Bronchial epithelial cell (primary cell): ENCODE data around the gene CPNE8. TPM values are rescaled to one million over a fixed set of nuclear protein-coding genes. Genes with fewer than 3 reads are reported as not detected.
"Not testable (repeated sequence)": the region's sequence is repeated elsewhere in the genome, so short reads cannot be mapped to it uniquely, and the experiment has no call there.

Source experiments
- DNase-seq: peaks from one replicate; pipeline ENCODE4 v3.0.0-alpha.2; 2010; ENCODE audit warnings: low read depth
- FAIRE-seq: peaks from 2 replicates; lab custom pipeline; 2011; peaks lifted over from hg19 to GRCh38; lab: Jason Lieb, UNC
- H3K27me3 ChIP-seq: 2 replicates; pipeline ENCODE4 v1.5.1; 2011; ENCODE audit warnings: low read length; ENCODE audit not compliant: control insufficient read depth, insufficient read depth
- H3K36me3 ChIP-seq: 2 replicates; pipeline ENCODE4 v1.5.1; 2011; ENCODE audit warnings: low read length; ENCODE audit not compliant: control insufficient read depth, insufficient read depth
- H3K4me3 ChIP-seq: 2 replicates; pipeline ENCODE4 v1.5.1; 2011; ENCODE audit warnings: mild to moderate bottlenecking, low read depth, low read length, control low read depth
- total RNA-seq: library from RNA; depleted of rRNA; stranded (reverse); fragments of >200 nt; gene quantifications from 2 replicates; pipeline ENCODE4 v1.2.1, GENCODE V29; 2014
- TF ChIP-seq, protein P1 (sequence below): IDR thresholded peaks from 2 replicates; pipeline ENCODE4 v1.5.1; 2011; ENCODE audit warnings: mild to moderate bottlenecking, moderate library complexity, low read length, control low read depth, inconsistent platforms; ENCODE audit not compliant: insufficient read depth, severe bottlenecking

The CPNE8 gene
- total RNA-seq, 1 donor from 2014 or later = 7.1 TPM

DNA sequence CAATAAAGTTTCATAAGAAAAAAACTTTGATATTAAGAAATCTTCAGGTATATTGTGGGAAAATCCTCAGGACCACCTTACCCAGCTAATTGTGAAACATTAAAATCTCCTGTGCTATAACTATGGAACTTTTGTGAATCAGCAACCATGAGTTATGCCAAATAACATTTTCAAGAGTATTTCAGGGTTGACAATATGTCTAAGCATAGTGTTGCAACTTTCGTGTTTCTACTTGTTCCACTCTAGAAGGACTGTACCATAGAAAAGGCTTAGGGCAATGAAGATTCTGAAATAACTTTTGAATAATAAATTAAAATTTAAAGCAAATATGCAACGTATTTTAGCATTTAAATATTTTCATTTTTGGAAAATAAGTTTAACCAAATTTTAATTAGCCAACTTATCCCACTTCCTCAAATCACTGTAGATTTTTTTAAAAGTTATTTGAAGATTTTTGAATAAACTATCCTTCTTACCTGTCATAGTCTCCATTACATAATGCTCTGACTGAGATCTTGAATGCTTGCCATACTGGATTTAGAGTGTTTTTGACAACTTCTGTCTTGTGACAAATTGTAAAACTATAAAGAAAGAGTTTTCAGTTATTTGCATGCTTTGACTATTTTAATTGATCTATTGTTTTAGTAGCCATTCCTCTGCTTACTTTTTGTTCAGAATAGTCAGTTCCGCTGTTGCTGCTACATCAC is 143.6 kb downstream of the CPNE8 start:
- H3K4me3 ChIP-seq = no peak overlapping the region
- DNase-seq = peak; percentile 96
- H3K27me3 ChIP-seq = no peaks in the 10 kb centered on the region
- TF ChIP-seq, protein P1, sequence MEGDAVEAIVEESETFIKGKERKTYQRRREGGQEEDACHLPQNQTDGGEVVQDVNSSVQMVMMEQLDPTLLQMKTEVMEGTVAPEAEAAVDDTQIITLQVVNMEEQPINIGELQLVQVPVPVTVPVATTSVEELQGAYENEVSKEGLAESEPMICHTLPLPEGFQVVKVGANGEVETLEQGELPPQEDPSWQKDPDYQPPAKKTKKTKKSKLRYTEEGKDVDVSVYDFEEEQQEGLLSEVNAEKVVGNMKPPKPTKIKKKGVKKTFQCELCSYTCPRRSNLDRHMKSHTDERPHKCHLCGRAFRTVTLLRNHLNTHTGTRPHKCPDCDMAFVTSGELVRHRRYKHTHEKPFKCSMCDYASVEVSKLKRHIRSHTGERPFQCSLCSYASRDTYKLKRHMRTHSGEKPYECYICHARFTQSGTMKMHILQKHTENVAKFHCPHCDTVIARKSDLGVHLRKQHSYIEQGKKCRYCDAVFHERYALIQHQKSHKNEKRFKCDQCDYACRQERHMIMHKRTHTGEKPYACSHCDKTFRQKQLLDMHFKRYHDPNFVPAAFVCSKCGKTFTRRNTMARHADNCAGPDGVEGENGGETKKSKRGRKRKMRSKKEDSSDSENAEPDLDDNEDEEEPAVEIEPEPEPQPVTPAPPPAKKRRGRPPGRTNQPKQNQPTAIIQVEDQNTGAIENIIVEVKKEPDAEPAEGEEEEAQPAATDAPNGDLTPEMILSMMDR = no peak
- FAIRE-seq = no peak
- H3K36me3 ChIP-seq = no peaks in the 10 kb centered on the region

DNA sequence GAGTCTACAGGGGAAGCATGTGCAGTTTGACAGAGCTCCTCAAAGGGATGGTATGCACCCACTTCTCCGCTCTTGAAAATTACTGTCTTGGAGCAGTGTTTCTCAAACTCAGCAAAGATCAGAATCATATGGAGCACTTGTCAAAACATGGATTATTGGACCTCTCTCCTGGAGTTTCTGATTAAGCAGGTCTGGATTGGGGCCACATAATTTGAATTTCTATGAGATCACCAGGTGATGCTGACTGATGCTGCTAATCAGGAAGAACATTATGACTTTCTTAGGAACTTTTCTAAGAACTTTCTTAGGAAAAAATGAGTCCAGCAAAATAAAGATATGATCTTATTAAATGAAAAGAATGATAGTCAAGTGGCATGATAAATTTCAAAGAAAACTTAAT is 144.3 kb downstream of the CPNE8 start:
- TF ChIP-seq, protein P1 = no peak
- peak; percentile 59 for DNase-seq
- Histone ChIP-seq H3K4me3 (no peak overlapping the region), H3K36me3 (no peaks in the 10 kb centered on the region), H3K27me3 (no peaks in the 10 kb centered on the region)
- FAIRE-seq = no peak

DNA sequence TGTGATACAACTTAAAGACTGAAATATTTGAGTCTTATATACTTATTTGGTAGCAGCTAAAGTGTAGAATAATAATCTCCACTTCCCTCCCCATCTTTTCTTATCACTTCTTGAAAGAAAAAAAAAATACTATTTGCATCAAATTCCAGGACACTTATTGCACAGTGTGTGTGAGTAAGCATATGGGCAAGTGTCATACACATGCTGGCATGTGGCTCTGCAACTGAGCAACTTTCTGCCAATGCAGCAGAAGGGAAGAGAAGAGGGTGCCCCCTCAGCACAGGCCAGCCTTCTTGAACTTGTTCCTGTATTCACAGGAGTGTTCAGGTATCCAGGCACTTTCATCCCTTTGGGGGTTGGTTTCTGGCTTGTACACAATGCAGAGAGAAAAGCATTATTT is 145.8 kb downstream of the CPNE8 start:
- no peak overlapping the region for H3K4me3 ChIP-seq
- TF ChIP-seq, protein P1 = no peak
- H3K27me3 ChIP-seq = no peaks in the 10 kb centered on the region
- FAIRE-seq (no peak), DNase-seq (peak; percentile 27)
- no peaks in the 10 kb centered on the region for H3K36me3 ChIP-seq

DNA sequence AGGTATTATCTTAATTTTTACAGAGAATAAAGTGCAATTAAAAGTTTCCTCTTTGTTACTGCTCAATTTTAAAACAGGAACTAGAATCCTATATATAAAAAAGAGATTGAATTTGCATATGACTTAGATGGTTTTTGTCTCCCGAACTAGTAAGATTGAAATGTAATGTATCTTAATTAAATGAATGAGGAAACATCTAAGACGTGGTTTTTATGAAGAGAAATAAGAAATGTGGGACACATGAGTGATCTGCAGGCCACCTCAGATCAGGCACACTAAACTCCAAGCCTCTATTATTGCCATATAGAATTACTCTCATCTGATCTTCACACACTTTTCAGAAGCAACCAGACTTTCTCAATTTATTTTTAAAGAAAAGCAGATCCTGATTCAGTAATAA is 158.6 kb downstream of the CPNE8 start:
- FAIRE-seq (no peak), DNase-seq (no peak)
- H3K36me3 ChIP-seq = no peaks in the 10 kb centered on the region
- TF ChIP-seq, protein P1 = no peak
- H3K4me3 ChIP-seq = no peak overlapping the region
- no peaks in the 10 kb centered on the region for H3K27me3 ChIP-seq

DNA sequence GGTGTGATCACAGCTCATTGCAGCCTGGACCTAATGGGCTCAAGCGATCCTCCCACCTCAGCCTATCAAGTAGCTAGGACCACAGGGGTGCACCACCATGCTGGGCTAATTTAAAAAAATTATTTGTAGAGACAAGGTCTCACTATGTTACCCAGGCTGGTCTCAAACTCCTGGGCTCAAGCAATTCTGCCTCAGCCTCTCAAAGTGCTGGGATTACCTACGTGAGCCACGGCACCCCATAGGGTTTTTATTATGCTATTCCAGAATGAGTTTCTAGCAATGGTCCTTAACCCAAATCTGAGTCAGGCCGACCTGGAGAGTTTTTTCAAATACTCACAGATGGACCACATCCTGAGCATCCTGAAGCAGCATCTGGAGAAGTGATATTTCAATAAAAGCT is 159.8 kb downstream of the CPNE8 start:
- Histone ChIP-seq H3K27me3 (no peaks in the 10 kb centered on the region), H3K36me3 (no peaks in the 10 kb centered on the region), H3K4me3 (no peak overlapping the region)
- no peak for FAIRE-seq
- TF ChIP-seq, protein P1 = no peak
- no peak for DNase-seq

DNA sequence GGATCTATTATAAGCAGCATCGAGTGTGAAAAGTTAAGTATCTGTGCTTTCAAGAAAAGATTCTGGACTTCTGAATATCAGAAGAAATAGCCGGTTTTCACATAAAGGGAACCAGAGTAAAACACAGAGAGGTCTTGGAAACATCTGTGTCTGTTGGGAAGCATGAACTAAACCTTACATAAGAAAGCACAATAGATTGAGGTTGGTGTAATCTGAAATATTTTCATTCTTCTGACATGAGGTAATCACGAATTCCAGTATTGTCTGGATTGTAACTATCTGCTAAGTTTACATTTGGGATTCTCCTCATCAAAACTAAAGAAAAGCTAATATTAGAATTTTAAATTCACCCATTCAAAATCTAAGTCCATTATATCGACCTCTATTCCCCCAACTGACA is 161.3 kb downstream of the CPNE8 start:
- FAIRE-seq (no peak), DNase-seq (no peak)
- Histone ChIP-seq H3K4me3 (no peak overlapping the region), H3K27me3 (no peaks in the 10 kb centered on the region), H3K36me3 (no peaks in the 10 kb centered on the region)
- TF ChIP-seq, protein P1 = no peak

DNA sequence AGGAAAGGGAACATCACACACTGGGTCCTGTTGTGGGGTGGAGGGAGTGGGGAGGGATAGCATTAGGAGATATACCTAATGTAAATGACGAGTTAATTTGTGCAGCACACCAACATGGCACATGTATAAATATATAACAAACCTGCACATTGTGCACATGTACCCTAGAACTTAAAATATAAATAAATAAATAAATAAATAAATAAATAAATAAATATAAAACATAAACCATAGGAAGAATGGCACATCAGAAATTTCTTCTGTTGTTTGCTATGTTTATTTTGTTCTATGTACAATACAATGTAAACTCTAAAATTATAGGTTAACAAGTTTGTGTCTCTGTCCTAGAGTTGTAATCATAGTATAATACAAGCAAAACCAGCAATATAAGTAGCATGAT is 162.9 kb downstream of the CPNE8 start:
- not testable (repeated sequence) for DNase-seq, H3K27me3 ChIP-seq, FAIRE-seq, H3K4me3 ChIP-seq, H3K36me3 ChIP-seq
